OCI-LY1 (cell line): Measurements from ENCODE around the gene SMYD3.

Experiments
- CTCF ChIP-seq: fragments of 200-600 bp; sonication (generic), shearing (Covaris generic); IDR thresholded peaks from 2 replicates; pipeline ENCODE4 v1.5.1; 2017; ENCODE audit warnings: mild to moderate bottlenecking, antibody characterized with exemption, low read length, moderate library complexity, mixed read lengths
- EZH2 ChIP-seq: fragments of 200-600 bp; sonication (generic), shearing (Covaris generic); IDR thresholded peaks from 2 replicates; pipeline ENCODE4 v1.8.0; 2017; ENCODE audit warnings: borderline replicate concordance, mixed run types, mild to moderate bottlenecking, antibody characterized with exemption, low read length, moderate library complexity, mixed read lengths

GRCh38 chr1:246343251-246343650 is 163.8 kb downstream of the SMYD3 start:
- no peak for TF ChIP-seq CTCF
- no peak for TF ChIP-seq EZH2
